IPS-11a (cell line): ENCODE measurements around the gene TMEM232.

ENCODE experiments used
- H3K4me3 ChIP-seq: one replicate; pipeline ENCODE4 v1.5.1; 2013; ENCODE audit warnings: low read depth, low read length, control low read depth

TMEM232 gene

GRCh38 chr5:110439296-110439695 lies 287.2 kb downstream of the TMEM232 start:
- no peak overlapping the region for H3K4me3 ChIP-seq

- H3K4me3 ChIP-seq = no peak overlapping the region
Observed at GRCh38 chr5:110435207-110435606, 291.3 kb downstream of the TMEM232 start.

GRCh38 chr5:110431603-110432002 lies 294.9 kb downstream of the TMEM232 start:
- H3K4me3 ChIP-seq = no peak overlapping the region

- no peak overlapping the region for H3K4me3 ChIP-seq
Observed at GRCh38 chr5:110414360-110414759, 312.1 kb downstream of the TMEM232 start.

- no peak overlapping the region for H3K4me3 ChIP-seq
Observed at GRCh38 chr5:110413856-110414255, 312.6 kb downstream of the TMEM232 start.

- no peak overlapping the region for H3K4me3 ChIP-seq
Observed at GRCh38 chr5:110409571-110409970, 316.9 kb downstream of the TMEM232 start.

DNA sequence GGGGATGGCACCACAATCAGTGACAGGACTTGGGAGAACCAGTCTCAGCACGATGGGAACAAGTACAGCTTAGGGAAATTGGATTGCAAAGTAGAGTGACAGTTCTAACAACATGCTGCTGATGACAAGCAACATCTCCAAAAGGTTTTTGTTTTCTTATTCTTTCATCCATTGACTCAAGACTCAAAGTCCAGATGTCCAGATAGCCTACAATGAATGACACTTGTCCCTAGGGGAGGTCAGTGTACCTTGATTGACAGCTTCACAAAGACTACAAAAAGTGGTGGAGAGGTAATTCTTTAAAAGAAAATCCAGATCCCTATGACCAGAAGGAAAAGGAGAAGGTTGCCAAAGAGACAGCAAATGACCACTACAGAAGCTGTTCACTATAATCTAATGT lies 323.9 kb downstream of the TMEM232 start:
- no peak overlapping the region for H3K4me3 ChIP-seq

- H3K4me3 ChIP-seq = no peak overlapping the region
Observed at GRCh38 chr5:110401881-110402280, 324.6 kb downstream of the TMEM232 start.

DNA sequence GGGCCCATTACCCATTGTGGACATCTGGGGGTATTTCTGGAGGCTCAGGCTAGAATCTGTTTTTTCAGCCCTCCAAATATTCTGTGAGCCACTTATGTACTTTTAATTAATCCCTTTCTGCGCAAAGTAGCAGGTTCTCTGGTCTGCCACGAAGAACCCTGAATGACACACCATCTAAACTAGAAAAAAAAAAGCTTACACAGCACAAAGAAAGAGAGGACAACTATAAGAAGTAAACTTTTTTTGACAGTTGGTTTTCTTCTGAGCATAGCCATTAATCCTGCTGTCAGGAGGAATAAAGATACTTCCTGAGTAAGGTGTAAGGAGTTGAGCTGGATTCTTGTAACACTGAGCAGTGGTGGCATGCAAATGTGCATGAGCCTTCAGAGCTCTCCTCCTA lies 327.5 kb downstream of the TMEM232 start:
- no peak overlapping the region for H3K4me3 ChIP-seq

DNA sequence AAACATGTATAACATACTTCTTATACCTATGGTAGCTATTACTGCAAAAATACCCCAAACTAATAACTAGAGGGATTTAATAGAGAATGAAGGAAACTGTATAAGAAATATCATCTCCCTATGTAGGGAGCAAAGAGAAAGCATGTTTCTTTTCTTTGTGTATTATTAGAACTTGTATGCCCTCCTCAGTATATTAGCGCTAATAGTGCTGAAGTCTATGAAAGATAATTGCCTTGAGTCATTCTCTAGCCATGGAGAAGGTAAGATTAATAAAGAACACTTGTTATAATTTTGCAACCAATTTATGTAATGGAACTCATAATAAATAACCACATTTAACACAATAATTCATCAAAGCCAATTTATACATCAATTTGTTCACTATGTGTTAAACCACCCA lies 329.2 kb downstream of the TMEM232 start:
- no peak overlapping the region for H3K4me3 ChIP-seq

GRCh38 chr5:110386782-110387181 lies 339.7 kb downstream of the TMEM232 start:
- no peak overlapping the region for H3K4me3 ChIP-seq

DNA sequence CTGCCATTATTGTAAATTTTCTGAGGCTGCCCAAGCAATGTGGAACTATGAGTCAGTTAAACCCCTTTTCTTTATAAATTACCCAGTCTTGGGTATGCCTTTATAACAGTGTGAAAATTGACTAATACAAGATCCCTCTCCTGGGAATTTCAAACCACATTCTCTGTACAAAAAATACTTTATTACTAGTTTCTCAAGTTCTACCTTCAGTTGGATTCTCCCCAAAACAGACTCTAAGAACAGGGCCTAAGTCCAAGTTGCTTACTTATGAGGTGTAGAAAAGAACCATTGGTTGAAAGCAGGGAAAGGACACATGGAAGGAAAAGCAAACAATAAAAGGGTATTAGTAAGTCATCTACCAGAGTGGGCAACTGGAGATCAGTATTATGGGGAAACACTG lies 343.2 kb downstream of the TMEM232 start:
- H3K4me3 ChIP-seq = no peak overlapping the region

DNA sequence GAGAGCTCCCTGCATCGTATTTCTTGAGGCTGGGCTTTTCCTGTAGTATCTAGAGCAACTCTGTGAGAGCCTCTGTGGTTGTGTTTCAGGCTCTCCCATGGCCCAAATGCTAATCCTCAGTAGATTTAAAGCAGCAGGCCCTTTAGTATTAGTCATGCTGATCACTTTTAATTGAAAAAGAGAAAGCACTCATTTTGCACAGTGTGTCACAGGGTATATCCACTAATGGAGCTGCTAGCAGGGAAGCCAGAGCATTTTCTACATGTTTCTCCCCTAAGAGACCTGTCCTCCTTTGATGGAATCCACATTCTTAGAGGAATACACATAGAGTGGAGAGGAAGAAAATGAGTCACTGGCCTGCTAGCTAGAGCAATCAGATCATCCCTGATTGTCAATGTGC lies 348.5 kb downstream of the TMEM232 start:
- H3K4me3 ChIP-seq = no peak overlapping the region

- H3K4me3 ChIP-seq = no peak overlapping the region
Observed at GRCh38 chr5:110377361-110377760, 349.1 kb downstream of the TMEM232 start.

DNA sequence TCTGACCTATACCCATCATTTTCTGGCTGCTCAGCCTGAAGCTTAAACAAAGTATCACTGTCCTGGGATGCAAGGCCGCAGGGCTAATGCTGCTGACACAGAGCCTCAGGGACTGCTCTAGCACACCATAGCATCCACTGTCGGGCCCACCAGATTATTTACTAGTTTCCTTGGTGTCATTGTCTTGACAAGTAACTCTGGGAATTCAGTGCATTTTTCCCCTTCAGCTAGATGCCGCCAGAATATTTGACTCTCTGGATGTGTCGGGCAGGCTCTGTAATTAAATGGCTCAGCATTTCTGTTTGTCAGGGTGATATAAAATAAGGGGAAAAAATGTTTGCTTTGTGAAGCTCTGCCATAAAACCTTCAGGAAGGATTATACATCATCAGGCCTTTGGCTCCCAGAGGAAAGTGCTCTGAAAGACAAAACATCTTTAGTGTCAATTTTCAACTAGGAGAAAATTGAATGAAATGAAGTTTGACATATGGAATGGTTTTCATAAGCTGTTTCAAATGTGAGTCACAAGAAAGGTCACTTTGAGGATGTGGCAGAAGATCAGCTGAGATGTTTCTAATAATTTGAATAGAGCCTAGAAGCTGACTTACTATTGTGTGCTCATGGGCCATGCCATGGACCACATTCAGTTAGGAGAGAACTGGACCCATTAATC lies 350.1 kb downstream of the TMEM232 start:
- no peak overlapping the region for H3K4me3 ChIP-seq

GRCh38 chr5:110371725-110372041 lies 354.8 kb downstream of the TMEM232 start:
- no peak overlapping the region for H3K4me3 ChIP-seq

- no peak overlapping the region for H3K4me3 ChIP-seq
Observed at GRCh38 chr5:110371011-110371724, 355.3 kb downstream of the TMEM232 start.
